Astrocyte (in vitro differentiated cells and primary cell): ENCODE data around the gene SMIM41.

Source experiments
- CTCF ChIP-seq: IDR thresholded peaks from 2 replicates; pipeline ENCODE4 v1.5.1; 2011; ENCODE audit warnings: low read depth, mild to moderate bottlenecking, inconsistent platforms, low read length, moderate library complexity; ENCODE audit not compliant: insufficient read depth
- EZH2 ChIP-seq: IDR thresholded peaks from 2 replicates; pipeline ENCODE4 v1.6.1; 2012; ENCODE audit warnings: mild to moderate bottlenecking, low read length, inconsistent platforms; ENCODE audit not compliant: insufficient read depth

- no peak for TF ChIP-seq CTCF
- no peak for TF ChIP-seq EZH2
Measured at GRCh38 chr12:52147367-52147963, 68.0 kb downstream of the SMIM41 start.
